Measurements from ENCODE around the gene IBA57. TPM values are rescaled to one million over a fixed set of nuclear protein-coding genes. Genes with fewer than 3 reads are reported as not detected.
"Not testable (repeated sequence)": the region's sequence is repeated elsewhere in the genome, so short reads cannot be mapped to it uniquely, and the experiment has no call there.

The IBA57 gene
- polyA plus RNA-seq, 2 of the 4 experiments (the other 2 are of a cell fraction), result 1.5 to 2.2 TPM

DNA sequence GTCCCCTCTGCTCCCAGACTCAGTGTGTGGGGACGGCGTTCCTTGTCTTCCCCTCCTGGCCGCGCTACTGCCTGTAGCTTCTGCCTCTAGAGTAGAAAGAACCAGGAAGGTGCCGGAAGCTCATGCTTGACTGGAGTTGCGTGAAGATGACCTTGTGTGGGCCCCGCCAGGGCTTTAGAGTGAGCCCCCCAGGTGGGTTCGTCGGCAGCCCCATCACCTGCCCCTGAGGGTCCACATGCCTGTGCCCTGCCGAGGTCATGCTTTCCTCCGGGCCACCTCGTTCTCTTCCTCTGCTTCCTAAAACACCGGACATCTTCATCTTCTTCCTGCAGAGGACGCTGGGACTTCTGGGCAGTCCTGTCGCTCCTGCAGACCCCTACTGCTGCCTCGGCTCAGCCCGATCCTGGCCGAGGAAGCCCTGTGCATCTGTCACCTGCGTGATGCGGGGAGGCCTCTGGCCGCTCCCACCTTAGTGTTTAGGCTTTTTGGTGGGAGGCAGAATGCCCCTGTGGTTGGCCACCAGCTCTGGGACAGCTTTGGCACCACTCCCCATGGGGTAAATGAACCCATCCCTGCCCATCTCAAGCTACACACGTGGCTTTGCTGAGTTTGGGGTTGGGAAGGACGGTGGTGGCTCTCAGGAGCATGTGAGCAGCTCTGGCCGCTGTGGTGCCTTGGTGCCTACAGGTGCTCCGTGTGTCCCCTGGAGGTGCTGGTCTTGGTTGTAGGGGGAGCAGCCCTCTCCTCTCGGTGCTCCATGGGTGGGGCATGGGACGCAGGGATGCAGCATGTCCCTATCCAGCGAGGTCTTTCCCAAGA lies 54.6 kb downstream of the IBA57 start:
- no peaks in the 10 kb centered on the region for H3K4me1 ChIP-seq
- peaks cover 9% of the 10 kb centered on the region for H3K9me3 ChIP-seq
- CTCF ChIA-PET, result no interaction called here
- H3K27ac ChIP-seq, result no peak overlapping the region
- 88% methylated on average over 23 of the region's 28 CpGs for WGBS (ENCODE audit: missing lambda C conversion rate)
- FAIRE-seq (no peak), ATAC-seq (no peak), DNase-seq (ENCODE audit: low read depth in 1 of 2, low spot score in 1 of 2) (no peak)
- TF ChIP-seq, protein P1, sequence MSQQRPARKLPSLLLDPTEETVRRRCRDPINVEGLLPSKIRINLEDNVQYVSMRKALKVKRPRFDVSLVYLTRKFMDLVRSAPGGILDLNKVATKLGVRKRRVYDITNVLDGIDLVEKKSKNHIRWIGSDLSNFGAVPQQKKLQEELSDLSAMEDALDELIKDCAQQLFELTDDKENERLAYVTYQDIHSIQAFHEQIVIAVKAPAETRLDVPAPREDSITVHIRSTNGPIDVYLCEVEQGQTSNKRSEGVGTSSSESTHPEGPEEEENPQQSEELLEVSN (IDR thresholded peaks at IDR 0.05; ENCODE audit: borderline replicate concordance, low read depth), result no peak
- no peak for TF ChIP-seq FOSL2 (IDR thresholded peaks at IDR 0.05)
- no peak for TF ChIP-seq FOSL2 (CRISPR knock-in tag; IDR thresholded peaks at IDR 0.05)
- no peak for TF ChIP-seq SREBF2 (IDR thresholded peaks at IDR 0.05)
- no peak for TF ChIP-seq MAZ (IDR thresholded peaks at IDR 0.05; ENCODE audit: borderline replicate concordance, low read depth, low read length)
- no peak for TF ChIP-seq BHLHE40 (IDR thresholded peaks at IDR 0.05; ENCODE audit: low read depth, low read length)
- TF ChIP-seq, protein P2, sequence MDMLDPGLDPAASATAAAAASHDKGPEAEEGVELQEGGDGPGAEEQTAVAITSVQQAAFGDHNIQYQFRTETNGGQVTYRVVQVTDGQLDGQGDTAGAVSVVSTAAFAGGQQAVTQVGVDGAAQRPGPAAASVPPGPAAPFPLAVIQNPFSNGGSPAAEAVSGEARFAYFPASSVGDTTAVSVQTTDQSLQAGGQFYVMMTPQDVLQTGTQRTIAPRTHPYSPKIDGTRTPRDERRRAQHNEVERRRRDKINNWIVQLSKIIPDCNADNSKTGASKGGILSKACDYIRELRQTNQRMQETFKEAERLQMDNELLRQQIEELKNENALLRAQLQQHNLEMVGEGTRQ (IDR thresholded peaks at IDR 0.05), result no peak
- TF ChIP-seq, protein P3, sequence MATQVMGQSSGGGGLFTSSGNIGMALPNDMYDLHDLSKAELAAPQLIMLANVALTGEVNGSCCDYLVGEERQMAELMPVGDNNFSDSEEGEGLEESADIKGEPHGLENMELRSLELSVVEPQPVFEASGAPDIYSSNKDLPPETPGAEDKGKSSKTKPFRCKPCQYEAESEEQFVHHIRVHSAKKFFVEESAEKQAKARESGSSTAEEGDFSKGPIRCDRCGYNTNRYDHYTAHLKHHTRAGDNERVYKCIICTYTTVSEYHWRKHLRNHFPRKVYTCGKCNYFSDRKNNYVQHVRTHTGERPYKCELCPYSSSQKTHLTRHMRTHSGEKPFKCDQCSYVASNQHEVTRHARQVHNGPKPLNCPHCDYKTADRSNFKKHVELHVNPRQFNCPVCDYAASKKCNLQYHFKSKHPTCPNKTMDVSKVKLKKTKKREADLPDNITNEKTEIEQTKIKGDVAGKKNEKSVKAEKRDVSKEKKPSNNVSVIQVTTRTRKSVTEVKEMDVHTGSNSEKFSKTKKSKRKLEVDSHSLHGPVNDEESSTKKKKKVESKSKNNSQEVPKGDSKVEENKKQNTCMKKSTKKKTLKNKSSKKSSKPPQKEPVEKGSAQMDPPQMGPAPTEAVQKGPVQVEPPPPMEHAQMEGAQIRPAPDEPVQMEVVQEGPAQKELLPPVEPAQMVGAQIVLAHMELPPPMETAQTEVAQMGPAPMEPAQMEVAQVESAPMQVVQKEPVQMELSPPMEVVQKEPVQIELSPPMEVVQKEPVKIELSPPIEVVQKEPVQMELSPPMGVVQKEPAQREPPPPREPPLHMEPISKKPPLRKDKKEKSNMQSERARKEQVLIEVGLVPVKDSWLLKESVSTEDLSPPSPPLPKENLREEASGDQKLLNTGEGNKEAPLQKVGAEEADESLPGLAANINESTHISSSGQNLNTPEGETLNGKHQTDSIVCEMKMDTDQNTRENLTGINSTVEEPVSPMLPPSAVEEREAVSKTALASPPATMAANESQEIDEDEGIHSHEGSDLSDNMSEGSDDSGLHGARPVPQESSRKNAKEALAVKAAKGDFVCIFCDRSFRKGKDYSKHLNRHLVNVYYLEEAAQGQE (IDR thresholded peaks at IDR 0.05), result no peak
- no peak for TF ChIP-seq RCOR1 (IDR thresholded peaks at IDR 0.05; ENCODE audit: low read depth, low read length)
- no peak for TF ChIP-seq ZFP36 (IDR thresholded peaks at IDR 0.05; ENCODE audit: borderline replicate concordance, partially characterized antibody)
- TF ChIP-seq ESRRA (IDR thresholded peaks at IDR 0.05; ENCODE audit: borderline replicate concordance, low read length), result no peak
- no peak for TF ChIP-seq SMC3 (IDR thresholded peaks at IDR 0.05)
- no peak for TF ChIP-seq POLR2AphosphoS2 (conservative IDR thresholded peaks at IDR 0.05; ENCODE audit: low read length)
- no peak for TF ChIP-seq MAFK (IDR thresholded peaks at IDR 0.05; ENCODE audit: partially characterized antibody)
- no peak for TF ChIP-seq FOXS1 (CRISPR knock-in tag; IDR thresholded peaks at IDR 0.05)
- no peak for TF ChIP-seq CEBPB (IDR thresholded peaks at IDR 0.05)
- TF ChIP-seq CHD4 (IDR thresholded peaks at IDR 0.05; ENCODE audit: borderline replicate concordance), result no peak
- TF ChIP-seq HEYL (CRISPR knock-in tag; IDR thresholded peaks at IDR 0.05), result no peak
- H3K4me3 ChIP-seq, result no peak overlapping the region
- H3K4me2 ChIP-seq, result no peak overlapping the region
- POLR2A ChIA-PET, result no interaction called here

DNA sequence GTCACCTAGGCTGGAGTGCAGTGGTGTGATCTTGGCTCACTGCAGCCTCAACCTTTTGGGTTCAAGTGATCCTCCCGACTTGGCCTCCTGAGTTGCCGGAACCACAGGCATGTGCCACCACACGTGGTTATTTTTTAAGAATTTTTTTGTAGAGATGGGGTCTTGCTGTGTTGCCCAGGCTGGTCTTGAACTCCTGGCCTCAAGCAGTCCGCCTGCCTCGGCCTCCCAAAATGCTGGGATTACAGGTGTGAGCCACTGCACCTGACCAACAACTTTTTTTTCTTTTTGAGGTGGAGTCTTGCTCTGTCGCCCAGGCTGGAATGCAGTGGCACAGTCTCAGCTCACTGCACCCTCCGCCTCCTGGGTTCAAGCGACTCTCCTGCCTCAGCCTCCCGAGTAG lies 55.5 kb downstream of the IBA57 start:
- H3K9me3 ChIP-seq, result peaks cover 12% of the 10 kb centered on the region
- H3K27ac ChIP-seq; H3K4me1 ChIP-seq; ATAC-seq; DNase-seq (ENCODE audit: low read depth in 1 of 2, low spot score in 1 of 2); H3K4me2 ChIP-seq; H3K4me3 ChIP-seq; POLR2A ChIA-PET; FAIRE-seq: not testable (repeated sequence)
- 93% methylated on average over 9 of the region's 9 CpGs for WGBS (ENCODE audit: missing lambda C conversion rate)
- CTCF ChIA-PET, result interaction anchor here (0.6 kb wide), 1 partner anchor 42 kb away, joined by 3 read pairs; no protein-coding TSS in a partner anchor

DNA sequence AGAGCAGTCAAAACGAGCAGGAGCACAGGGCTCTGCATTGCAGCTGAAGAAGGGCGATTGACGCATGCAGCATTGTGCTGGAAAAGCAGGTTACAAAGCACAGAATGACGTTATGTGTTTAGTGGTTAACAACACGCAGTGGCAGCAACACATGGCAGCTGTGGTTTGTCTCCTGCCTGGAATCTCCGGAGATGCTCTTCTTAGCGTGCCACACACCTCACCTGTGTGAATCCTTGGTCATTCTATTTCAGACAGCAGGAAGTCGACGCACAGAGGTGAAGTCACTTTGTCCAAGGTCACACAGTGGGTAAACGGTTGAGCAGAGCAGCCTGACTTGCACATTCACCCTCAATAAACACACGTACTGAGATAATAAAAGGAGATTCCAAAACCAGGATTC lies 56.9 kb downstream of the IBA57 start:
- CTCF ChIA-PET, result interaction anchor here (1.5 kb wide), 1 partner anchor 9 kb away, joined by 5 read pairs; no protein-coding TSS in a partner anchor
- Histone ChIP-seq H3K4me1 (0 out of 3 replicates have a peak, but pooled peaks cover 3% of the 10 kb centered on the region), H3K4me3 (no peak overlapping the region), H3K27ac (no peak overlapping the region), H3K4me2 (no peak overlapping the region), H3K9me3 (peaks cover 12% of the 10 kb centered on the region)
- 77% methylated on average over 11 of the region's 11 CpGs for WGBS (ENCODE audit: missing lambda C conversion rate)
- no peak for TF ChIP-seq EHMT2 (IDR thresholded peaks at IDR 0.05; ENCODE audit: low read depth)
- TF ChIP-seq GATA3 (IDR thresholded peaks at IDR 0.05; ENCODE audit: borderline replicate concordance), result no peak
- TF ChIP-seq, protein P4, sequence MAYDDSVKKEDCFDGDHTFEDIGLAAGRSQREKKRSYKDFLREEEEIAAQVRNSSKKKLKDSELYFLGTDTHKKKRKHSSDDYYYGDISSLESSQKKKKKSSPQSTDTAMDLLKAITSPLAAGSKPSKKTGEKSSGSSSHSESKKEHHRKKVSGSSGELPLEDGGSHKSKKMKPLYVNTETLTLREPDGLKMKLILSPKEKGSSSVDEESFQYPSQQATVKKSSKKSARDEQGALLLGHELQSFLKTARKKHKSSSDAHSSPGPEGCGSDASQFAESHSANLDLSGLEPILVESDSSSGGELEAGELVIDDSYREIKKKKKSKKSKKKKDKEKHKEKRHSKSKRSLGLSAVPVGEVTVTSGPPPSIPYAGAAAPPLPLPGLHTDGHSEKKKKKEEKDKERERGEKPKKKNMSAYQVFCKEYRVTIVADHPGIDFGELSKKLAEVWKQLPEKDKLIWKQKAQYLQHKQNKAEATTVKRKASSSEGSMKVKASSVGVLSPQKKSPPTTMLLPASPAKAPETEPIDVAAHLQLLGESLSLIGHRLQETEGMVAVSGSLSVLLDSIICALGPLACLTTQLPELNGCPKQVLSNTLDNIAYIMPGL (CRISPR knock-in tag; IDR thresholded peaks at IDR 0.05; ENCODE audit: borderline replicate concordance), result no peak
- TF ChIP-seq ZC3H11A (IDR thresholded peaks at IDR 0.05), result no peak
- no peak for TF ChIP-seq RFX5 (IDR thresholded peaks at IDR 0.05)
- TF ChIP-seq NFE2L2 (conservative IDR thresholded peaks at IDR 0.05; ENCODE audit: low read length), result no peak
- no peak for TF ChIP-seq CEBPB (IDR thresholded peaks at IDR 0.05)
- TF ChIP-seq BHLHE40 (IDR thresholded peaks at IDR 0.05; ENCODE audit: low read depth, low read length), result no peak
- ATAC-seq (no peak), DNase-seq (ENCODE audit: low read depth in 1 of 2, low spot score in 1 of 2) (no peak), FAIRE-seq (no peak)
- POLR2A ChIA-PET, result no interaction called here

Measured in A549 (cell line).